Epithelial cell of esophagus (primary cell): ENCODE data around the gene ME1.

Experiments
- DNase-seq: peaks from one replicate; pipeline ENCODE4 v3.0.0; 2010; ENCODE audit warnings: low read depth
- H3K4me3 ChIP-seq: 2 replicates; pipeline ENCODE4 v1.5.1; 2011; ENCODE audit warnings: mild to moderate bottlenecking, low read length, control low read depth
- CTCF ChIP-seq: IDR thresholded peaks from 2 replicates; pipeline ENCODE4 v1.5.1; 2011; ENCODE audit warnings: low read depth, mild to moderate bottlenecking, low read length, control low read depth, inconsistent platforms; ENCODE audit not compliant: insufficient read depth; ENCODE audit errors: missing control alignments

ME1 gene

GRCh38 chr6:83247471-83247870 is 183.4 kb downstream of the ME1 start:
- TF ChIP-seq CTCF, result no peak
- no peak for DNase-seq
- H3K4me3 ChIP-seq, result no peak overlapping the region

DNA sequence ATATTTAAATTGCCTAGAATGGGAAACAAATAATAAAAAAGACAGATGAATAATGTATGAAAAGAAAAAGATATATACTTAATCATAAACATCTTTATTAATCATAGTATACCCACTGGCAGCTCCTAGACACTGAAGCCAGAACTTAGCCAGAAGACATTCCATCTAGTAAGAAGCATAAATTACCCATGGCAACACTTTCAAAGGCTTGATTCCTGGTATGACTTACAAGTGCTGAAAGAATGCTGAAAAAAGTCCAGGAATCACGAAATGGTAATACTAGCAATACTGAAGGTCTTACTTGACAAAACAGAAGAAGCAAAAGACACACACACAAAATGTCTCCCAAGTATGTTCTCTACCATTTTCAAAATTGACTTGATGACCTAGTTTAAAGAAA is 199.7 kb downstream of the ME1 start:
- no peak overlapping the region for H3K4me3 ChIP-seq
- no peak for TF ChIP-seq CTCF
- no peak for DNase-seq

DNA sequence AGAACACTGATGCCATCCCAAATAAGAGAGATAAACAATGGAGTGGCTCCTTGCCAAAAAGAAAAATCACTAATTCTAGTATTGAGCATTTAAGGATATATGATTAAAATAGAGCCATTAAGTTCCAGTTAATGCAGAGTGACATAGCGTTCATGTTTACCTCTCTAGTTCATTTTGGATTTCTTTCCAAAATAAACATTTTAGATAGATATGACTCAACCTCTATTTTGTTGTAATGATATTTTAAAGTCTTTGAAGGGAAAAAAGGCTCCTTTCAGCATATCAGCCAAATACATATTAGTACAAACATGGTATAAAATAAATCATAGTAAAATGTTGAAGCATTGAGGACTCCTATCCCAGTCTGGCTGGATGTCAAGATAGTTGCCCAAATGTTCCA is 204.3 kb downstream of the ME1 start:
- H3K4me3 ChIP-seq, result no peak overlapping the region
- no peak for DNase-seq
- TF ChIP-seq CTCF, result no peak

- peak; percentile 47 for DNase-seq
- H3K4me3 ChIP-seq, result no peak overlapping the region
- TF ChIP-seq CTCF, result peak; percentile 30
Measured at GRCh38 chr6:83221889-83222479, 208.9 kb downstream of the ME1 start.

DNA sequence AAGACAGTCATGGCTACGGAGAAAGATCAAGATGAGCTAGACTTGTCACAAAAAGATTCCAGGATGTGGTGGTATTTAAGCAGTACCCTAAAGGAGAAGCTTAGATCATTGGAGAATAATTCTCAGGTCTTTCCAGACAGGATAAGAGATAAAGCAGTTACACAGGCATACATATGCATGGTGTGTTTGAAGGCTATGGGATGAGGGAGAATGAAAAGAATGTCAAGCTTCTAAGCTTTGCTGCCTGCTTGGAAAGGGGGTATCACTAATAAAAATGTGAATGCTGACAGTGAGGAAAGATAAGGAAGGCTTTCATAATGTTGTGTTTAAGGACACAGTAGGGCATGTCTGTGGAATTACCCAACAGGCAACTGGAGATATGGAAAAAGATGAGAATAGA is 209.6 kb downstream of the ME1 start:
- DNase-seq, result no peak
- no peak for TF ChIP-seq CTCF
- no peak overlapping the region for H3K4me3 ChIP-seq

GRCh38 chr6:83220121-83220520 is 210.7 kb downstream of the ME1 start:
- H3K4me3 ChIP-seq, result no peak overlapping the region
- DNase-seq, result no peak
- TF ChIP-seq CTCF, result no peak

DNA sequence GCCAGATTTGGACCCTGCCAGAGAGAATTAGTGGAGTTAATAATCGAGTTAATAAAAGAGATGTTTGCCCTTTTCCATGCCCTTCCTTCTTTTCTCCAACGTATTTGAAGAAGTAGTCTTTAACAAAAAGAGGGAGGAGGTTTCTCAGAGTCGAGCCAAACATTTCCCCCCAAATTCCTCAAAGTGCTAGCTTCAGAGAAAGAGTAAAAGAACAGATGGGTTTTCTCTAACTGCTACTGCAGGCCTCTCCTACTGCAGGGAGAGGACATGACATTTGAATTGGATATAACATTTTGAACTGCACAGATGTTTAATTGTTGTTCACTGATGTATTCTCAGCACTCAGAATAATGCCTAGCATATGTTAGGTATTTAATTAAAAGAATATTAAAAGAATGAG is 212.2 kb downstream of the ME1 start:
- no peak for TF ChIP-seq CTCF
- H3K4me3 ChIP-seq, result no peak overlapping the region
- DNase-seq, result no peak
